ENCODE measurements around the gene PSMD6.
A peak's percentile ranks its signal among the peaks of the same experiment; 100 is the strongest.

The PSMD6 gene

DNA sequence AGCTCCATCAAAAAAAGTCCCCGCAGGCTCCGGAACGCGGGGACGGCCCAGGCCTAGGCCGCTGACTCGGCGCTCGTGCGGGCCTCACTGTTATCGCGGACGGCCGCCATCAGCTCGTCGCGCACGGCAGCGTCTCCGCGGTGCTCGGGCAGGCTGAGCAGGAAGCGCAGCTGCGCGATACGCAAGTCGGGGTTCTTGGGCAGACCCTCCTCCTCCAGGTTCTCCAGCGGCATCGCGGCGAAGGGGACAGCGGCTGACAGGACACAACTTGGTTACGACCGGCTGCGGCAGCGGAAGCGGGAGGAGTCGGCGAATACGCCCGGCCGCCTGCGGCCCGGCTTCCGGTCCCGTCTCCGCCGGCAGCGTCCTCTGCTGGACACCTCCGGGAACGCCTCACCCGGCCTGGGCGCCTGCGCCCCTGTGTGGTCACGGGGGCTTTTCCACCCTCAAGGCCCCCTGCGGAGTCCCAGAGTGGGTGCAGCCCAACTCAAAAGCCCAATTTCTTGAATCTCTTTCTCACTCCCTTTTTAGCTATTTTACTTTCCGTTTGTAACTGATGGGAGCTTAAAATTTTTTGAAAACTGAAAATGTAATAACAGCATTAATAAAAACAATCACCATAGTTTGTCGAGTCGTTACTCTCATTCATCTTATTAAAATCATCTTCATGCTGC, at the start of gene PSMD6:
PSMD6 (minus strand) TSS at position 308 of the 674 bp plus-strand sequence; CDS start at position 233, 75 bp downstream.
- H3K27me3 ChIP-seq (ENCODE audit: control insufficient read depth, insufficient read depth, low read length), result no peaks in the 10 kb centered on the region
- no peaks in the 10 kb centered on the region for H3K36me3 ChIP-seq (ENCODE audit: control insufficient read depth, insufficient read depth, low read length)
- peak within 1 kb of the TSS; percentile 94 for H3K9ac ChIP-seq (ENCODE audit: low read length)
- H3K4me3 ChIP-seq (ENCODE audit: low read length), result peak within 1 kb of the TSS; percentile 69
- H3K9me3 ChIP-seq (ENCODE audit: control insufficient read depth, low read length), result no peaks in the 10 kb centered on the region
- H3K4me1 ChIP-seq (ENCODE audit: control insufficient read depth, insufficient read depth, low read length), result peaks cover 6% of the 10 kb centered on the region

DNA sequence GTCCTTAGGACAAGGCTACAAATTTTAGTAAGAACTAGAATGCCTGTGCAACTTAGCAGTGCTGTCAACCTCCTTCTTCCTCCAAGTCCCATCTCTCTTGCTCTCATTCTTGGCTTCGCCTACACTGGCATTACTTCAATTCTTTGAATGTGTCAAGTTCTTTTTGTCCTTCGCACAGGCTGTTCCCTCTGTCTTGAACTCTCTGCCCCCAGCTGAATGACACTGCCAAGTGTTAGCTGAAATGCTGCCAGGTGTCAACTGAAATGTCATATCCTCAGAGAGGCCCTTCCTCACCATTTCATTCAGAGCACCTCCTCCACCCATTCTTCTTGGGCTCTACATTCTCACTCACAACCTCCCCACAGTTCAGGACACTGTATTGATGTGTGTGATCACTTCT, 48.8 kb upstream of the PSMD6 start:
- no peak overlapping the region for H3K9ac ChIP-seq (ENCODE audit: low read length)
- H3K36me3 ChIP-seq (ENCODE audit: control insufficient read depth, insufficient read depth, low read length), result no peaks in the 10 kb centered on the region
- no peaks in the 10 kb centered on the region for H3K9me3 ChIP-seq (ENCODE audit: control insufficient read depth, low read length)
- no peaks in the 10 kb centered on the region for H3K27me3 ChIP-seq (ENCODE audit: control insufficient read depth, insufficient read depth, low read length)
- H3K4me1 ChIP-seq (ENCODE audit: control insufficient read depth, insufficient read depth, low read length), result no peaks in the 10 kb centered on the region
- no peak overlapping the region for H3K4me3 ChIP-seq (ENCODE audit: low read length)

DNA sequence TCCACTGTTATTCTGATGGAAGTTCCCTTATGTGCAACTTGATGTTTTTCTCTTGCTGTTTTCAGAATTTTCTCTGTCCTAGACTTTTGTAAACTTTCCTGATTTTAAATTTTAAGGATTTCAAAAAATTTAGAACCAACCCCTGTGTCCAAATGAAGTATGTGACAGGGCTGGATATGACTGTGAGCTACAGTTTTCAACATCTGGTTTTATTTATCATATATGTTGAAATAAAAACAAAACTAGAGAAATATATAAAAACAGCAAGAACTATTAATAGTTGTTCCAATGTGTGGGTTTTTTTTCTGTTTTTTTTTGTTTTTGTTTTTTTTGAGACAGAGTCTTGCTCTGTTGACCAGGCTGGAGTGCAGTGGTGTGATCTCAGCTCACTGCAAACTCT, 47.4 kb upstream of the PSMD6 start:
- no peak overlapping the region for H3K4me3 ChIP-seq (ENCODE audit: low read length)
- H3K27me3 ChIP-seq (ENCODE audit: control insufficient read depth, insufficient read depth, low read length), result no peaks in the 10 kb centered on the region
- H3K9me3 ChIP-seq (ENCODE audit: control insufficient read depth, low read length), result no peaks in the 10 kb centered on the region
- H3K9ac ChIP-seq (ENCODE audit: low read length), result no peak overlapping the region
- no peaks in the 10 kb centered on the region for H3K4me1 ChIP-seq (ENCODE audit: control insufficient read depth, insufficient read depth, low read length)
- H3K36me3 ChIP-seq (ENCODE audit: control insufficient read depth, insufficient read depth, low read length), result no peaks in the 10 kb centered on the region

DNA sequence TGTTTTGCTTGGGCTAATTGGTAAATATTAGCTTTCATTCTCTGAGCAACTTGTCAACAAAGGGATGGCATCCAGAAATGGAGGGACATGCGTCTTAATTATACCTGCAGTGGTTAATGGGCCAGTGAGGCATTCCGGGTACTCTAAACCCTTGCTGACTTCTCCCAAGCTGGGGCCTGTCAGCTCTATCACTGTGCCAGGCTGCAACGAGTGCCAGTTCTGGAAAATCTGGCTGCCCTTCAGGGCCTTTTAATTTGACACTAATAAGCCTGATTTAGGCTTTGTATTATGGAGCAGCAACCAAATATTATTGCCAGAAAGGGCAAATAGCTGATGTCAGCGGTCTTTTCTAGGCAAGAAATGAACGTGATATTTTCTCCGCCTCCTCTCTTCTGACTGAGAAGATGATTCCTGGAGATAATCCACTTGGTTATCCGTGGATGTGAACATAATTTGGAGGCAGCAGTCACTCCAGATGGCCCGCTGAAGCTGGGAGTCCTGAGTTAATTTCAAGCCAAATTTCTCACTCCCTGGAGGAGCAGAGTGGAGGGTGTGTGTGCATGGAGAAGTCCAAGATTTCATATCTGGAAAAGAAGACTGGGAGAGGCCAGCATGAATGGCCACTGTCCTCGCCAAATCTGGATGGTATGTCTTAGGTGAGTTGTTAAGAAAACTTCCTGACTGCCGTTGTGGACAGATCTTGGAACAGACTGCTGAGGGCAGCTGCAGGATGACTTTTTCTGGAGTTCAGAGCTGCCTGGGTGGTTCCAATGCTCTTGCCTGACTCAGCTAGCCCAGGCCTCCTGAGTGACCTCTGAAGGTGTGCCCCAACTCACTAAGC, 44.4 kb upstream of the PSMD6 start:
- Histone ChIP-seq H3K4me3 (ENCODE audit: low read length) (no peak overlapping the region), H3K4me1 (ENCODE audit: control insufficient read depth, insufficient read depth, low read length) (no peaks in the 10 kb centered on the region), H3K27me3 (ENCODE audit: control insufficient read depth, insufficient read depth, low read length) (no peaks in the 10 kb centered on the region), H3K9ac (ENCODE audit: low read length) (no peak overlapping the region), H3K9me3 (ENCODE audit: control insufficient read depth, low read length) (no peaks in the 10 kb centered on the region), H3K36me3 (ENCODE audit: control insufficient read depth, insufficient read depth, low read length) (no peaks in the 10 kb centered on the region)

DNA sequence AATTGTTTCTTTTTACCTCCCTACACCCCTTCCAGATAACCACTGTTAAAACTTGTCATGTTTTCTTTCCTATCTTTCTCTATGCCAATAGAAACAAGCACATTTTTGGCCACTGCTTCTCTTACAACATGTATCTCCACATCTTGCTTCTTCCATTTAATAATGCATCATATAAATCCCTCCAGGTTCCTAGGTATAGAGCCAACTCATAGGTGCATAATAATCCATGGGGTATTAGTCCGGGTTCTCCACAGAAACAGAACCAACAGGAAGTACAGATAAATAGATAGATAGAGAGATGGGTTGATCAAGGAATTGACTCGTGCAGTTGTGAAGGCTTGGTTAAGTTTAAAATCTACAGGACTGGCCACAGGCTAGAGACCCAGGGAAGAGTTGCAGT, 41.5 kb upstream of the PSMD6 start:
- Histone ChIP-seq H3K4me3 (ENCODE audit: low read length) (no peak overlapping the region), H3K9me3 (ENCODE audit: control insufficient read depth, low read length) (no peaks in the 10 kb centered on the region), H3K27me3 (ENCODE audit: control insufficient read depth, insufficient read depth, low read length) (no peaks in the 10 kb centered on the region), H3K36me3 (ENCODE audit: control insufficient read depth, insufficient read depth, low read length) (no peaks in the 10 kb centered on the region), H3K4me1 (ENCODE audit: control insufficient read depth, insufficient read depth, low read length) (no peaks in the 10 kb centered on the region), H3K9ac (ENCODE audit: low read length) (no peak overlapping the region)

DNA sequence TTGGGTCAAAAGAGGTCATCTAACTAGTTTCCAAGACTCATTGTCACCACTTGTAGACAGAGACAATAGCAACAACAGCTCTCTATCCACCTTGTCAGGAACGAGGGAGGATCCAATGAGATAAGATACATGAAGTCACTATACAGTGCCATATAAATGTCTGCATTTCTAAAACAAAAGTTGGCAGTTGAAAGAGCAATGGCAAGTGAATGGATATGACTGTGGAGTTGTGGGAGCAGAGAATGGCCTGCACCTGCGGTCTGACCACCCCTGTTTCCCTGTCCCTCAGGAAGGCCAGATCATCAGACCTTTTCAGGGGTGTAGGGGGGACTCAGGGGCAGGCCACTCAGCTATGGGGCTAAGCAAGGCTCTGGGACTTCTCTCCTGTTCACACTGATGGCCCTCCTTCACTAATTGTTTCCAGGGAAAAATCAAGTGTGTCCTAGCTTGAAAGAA, 40.7 kb upstream of the PSMD6 start:
- H3K9ac ChIP-seq (ENCODE audit: low read length), result no peak overlapping the region
- no peaks in the 10 kb centered on the region for H3K36me3 ChIP-seq (ENCODE audit: control insufficient read depth, insufficient read depth, low read length)
- H3K4me3 ChIP-seq (ENCODE audit: low read length), result no peak overlapping the region
- no peaks in the 10 kb centered on the region for H3K9me3 ChIP-seq (ENCODE audit: control insufficient read depth, low read length)
- H3K4me1 ChIP-seq (ENCODE audit: control insufficient read depth, insufficient read depth, low read length), result no peaks in the 10 kb centered on the region
- no peaks in the 10 kb centered on the region for H3K27me3 ChIP-seq (ENCODE audit: control insufficient read depth, insufficient read depth, low read length)

DNA sequence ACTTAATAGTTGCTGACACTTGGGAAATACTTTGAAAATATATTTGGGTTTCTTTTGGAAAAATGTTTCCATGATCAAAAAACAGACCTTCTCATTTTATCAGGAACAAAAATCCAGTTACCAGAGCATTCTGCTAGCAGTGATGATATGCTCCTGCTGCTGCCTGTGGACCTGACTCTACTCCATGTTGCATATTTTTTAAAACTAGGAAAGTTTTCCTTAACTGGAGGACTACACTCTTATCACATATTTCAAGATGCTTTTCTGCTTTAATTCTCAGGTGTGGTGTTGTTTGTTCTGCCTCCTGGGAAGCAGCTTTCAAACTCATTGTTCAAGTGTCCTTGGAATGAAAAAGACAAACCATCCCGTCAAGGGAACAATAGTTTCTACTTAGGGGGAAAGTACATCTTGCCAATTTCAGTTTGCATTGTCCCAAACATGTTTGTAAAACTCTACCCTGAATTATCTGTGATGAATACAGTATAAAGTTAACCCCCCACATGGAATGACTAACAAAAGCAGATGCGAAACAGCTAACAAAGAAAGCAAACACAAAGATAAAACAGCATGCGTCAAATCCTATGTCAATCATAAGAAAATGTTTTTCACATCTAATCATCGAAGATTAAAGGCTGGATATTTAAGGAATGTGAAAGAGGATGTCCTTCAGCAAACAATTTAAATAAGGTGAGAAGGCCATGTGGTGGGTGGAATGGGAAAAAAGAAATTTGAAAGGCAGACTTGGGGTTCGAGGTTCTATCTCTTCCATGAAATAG, 40.1 kb upstream of the PSMD6 start:
- H3K27me3 ChIP-seq (ENCODE audit: control insufficient read depth, insufficient read depth, low read length), result no peaks in the 10 kb centered on the region
- H3K9ac ChIP-seq (ENCODE audit: low read length), result no peak overlapping the region
- no peaks in the 10 kb centered on the region for H3K9me3 ChIP-seq (ENCODE audit: control insufficient read depth, low read length)
- H3K4me3 ChIP-seq (ENCODE audit: low read length), result no peak overlapping the region
- H3K36me3 ChIP-seq (ENCODE audit: control insufficient read depth, insufficient read depth, low read length), result no peaks in the 10 kb centered on the region
- no peaks in the 10 kb centered on the region for H3K4me1 ChIP-seq (ENCODE audit: control insufficient read depth, insufficient read depth, low read length)

DNA sequence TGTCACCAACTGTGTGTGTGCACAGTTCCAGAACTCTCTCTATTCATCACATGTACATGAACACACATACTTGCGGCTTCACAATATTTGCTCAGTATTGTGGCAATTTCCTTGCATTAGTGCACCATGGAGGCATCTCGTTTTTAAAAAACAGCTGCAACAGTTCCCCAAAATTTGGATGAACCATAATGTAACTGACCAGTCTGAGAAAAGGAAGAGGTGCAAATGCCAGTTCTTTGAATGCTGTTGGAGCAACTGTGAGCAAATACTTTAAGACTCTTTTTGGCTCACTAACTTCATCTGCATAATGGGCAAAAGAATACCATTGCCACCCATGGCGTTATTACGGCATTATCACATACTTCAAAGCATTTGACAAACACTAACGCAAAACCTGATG, 38.3 kb upstream of the PSMD6 start:
- no peak overlapping the region for H3K4me3 ChIP-seq (ENCODE audit: low read length)
- no peak overlapping the region for H3K9ac ChIP-seq (ENCODE audit: low read length)
- H3K9me3 ChIP-seq (ENCODE audit: control insufficient read depth, low read length), result no peaks in the 10 kb centered on the region
- no peaks in the 10 kb centered on the region for H3K36me3 ChIP-seq (ENCODE audit: control insufficient read depth, insufficient read depth, low read length)
- no peaks in the 10 kb centered on the region for H3K27me3 ChIP-seq (ENCODE audit: control insufficient read depth, insufficient read depth, low read length)
- no peaks in the 10 kb centered on the region for H3K4me1 ChIP-seq (ENCODE audit: control insufficient read depth, insufficient read depth, low read length)

DNA sequence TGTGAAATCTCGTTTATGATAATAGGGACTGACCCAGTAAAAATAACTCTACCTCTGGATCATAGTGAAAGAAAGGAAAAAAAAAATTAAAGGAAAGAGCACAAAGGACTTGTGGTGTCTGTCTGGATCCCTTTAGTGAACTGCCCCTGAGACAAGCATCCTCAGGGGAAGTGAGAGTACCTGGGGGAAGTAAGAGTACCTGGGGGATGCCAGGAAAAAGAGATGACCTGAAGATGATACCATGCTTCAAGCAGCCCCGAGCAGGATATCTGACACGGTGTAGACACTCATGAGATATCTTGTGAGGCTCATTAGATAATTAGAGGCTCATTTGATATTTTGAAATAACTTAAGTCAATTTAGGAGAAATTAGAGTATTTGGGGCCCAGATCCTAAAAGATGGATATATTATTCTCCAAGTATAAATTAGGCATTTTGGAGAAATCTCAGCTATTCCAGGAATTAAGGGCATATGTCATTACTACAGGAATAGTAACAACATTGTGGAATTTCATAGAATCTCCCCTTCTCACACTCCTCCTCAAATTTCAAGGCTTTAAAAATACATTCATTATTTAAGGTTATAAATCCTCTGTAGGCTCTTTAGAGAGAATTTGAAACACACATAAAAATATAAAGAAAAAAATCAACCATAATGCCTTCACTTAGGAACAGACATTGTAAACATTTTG, 36.3 kb upstream of the PSMD6 start:
- Histone ChIP-seq H3K9ac (ENCODE audit: low read length) (no peak overlapping the region), H3K9me3 (ENCODE audit: control insufficient read depth, low read length) (no peaks in the 10 kb centered on the region), H3K4me3 (ENCODE audit: low read length) (no peak overlapping the region), H3K27me3 (ENCODE audit: control insufficient read depth, insufficient read depth, low read length) (no peaks in the 10 kb centered on the region), H3K4me1 (ENCODE audit: control insufficient read depth, insufficient read depth, low read length) (no peaks in the 10 kb centered on the region), H3K36me3 (ENCODE audit: control insufficient read depth, insufficient read depth, low read length) (no peaks in the 10 kb centered on the region)

DNA sequence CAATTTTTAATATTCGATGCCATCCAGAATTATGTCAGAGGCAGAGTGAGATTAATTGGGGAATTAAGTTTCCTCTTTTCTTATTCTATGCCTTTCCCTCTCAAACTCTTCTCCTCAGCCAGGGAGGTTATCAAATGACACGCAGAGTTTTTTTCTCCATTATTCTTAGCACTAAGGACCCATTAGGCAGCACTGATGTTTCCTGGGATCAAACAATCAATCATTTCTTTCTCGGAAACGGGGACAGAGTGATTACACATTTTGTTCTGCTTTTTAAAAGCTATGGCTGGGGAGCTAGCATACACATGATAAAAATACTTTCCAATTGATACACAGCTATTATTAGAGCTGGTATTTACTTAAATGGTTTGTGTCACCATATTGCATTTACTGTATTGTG, 35.3 kb upstream of the PSMD6 start:
- no peak overlapping the region for H3K4me3 ChIP-seq (ENCODE audit: low read length)
- no peaks in the 10 kb centered on the region for H3K27me3 ChIP-seq (ENCODE audit: control insufficient read depth, insufficient read depth, low read length)
- H3K9me3 ChIP-seq (ENCODE audit: control insufficient read depth, low read length), result no peaks in the 10 kb centered on the region
- H3K4me1 ChIP-seq (ENCODE audit: control insufficient read depth, insufficient read depth, low read length), result no peaks in the 10 kb centered on the region
- no peak overlapping the region for H3K9ac ChIP-seq (ENCODE audit: low read length)
- H3K36me3 ChIP-seq (ENCODE audit: control insufficient read depth, insufficient read depth, low read length), result no peaks in the 10 kb centered on the region

DNA sequence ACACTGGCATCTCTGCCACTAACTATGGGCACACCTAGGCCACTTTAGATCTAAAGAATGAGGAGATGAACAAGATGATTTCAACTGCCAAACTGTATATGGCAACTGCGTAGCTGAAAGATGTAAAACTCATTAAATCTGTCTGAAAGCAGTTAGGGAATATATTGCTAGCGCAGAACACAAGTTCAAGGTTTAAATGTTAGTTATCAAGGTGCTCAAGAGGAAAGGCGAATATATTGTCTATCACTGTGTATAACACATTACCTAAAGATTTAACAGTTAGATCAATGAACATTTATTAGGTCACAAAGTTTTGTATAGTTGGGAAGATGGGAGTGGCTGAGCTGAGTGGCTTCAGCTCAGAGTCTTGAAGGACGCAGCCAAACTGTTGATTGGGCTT, 33.9 kb upstream of the PSMD6 start:
- H3K4me1 ChIP-seq (ENCODE audit: control insufficient read depth, insufficient read depth, low read length), result no peaks in the 10 kb centered on the region
- H3K9me3 ChIP-seq (ENCODE audit: control insufficient read depth, low read length), result no peaks in the 10 kb centered on the region
- H3K36me3 ChIP-seq (ENCODE audit: control insufficient read depth, insufficient read depth, low read length), result no peaks in the 10 kb centered on the region
- H3K27me3 ChIP-seq (ENCODE audit: control insufficient read depth, insufficient read depth, low read length), result no peaks in the 10 kb centered on the region
- H3K9ac ChIP-seq (ENCODE audit: low read length), result no peak overlapping the region
- H3K4me3 ChIP-seq (ENCODE audit: low read length), result no peak overlapping the region
